Colonic mucosa (tissue), 4 donors: ENCODE measurements around the gene CERS6. TPM values are rescaled to one million over a fixed set of nuclear protein-coding genes. Genes with fewer than 3 reads are reported as not detected.
A peak's percentile ranks its signal among the peaks of the same experiment; 100 is the strongest.

Source experiments
- DNase-seq: peaks from one replicate; pipeline ENCODE4 v3.0.0-alpha.2; 2020
- H3K27ac ChIP-seq: fragments of 200-600 bp; one replicate; pipeline ENCODE4 v1.8.0; 2021
- H3K27me3 ChIP-seq: fragments of 200-600 bp; one replicate; pipeline ENCODE4 v1.8.0; 2021
- H3K36me3 ChIP-seq: fragments of 200-600 bp; one replicate; pipeline ENCODE4 v1.8.0; 2021
- H3K4me1 ChIP-seq: fragments of 200-600 bp; one replicate; pipeline ENCODE4 v1.8.0; 2021; ENCODE audit warnings: mild to moderate bottlenecking
- H3K4me3 ChIP-seq: fragments of 200-600 bp; one replicate; pipeline ENCODE4 v1.8.0; 2021
- H3K9ac ChIP-seq, 2 donors: one replicate each; pipeline ENCODE4 v1.7.0; 2013; ENCODE audit warnings: control low read depth in 2 of 2, low read depth in 2 of 2, low read length in 2 of 2
- H3K9me3 ChIP-seq: fragments of 200-600 bp; one replicate; pipeline ENCODE4 v1.8.0; 2021
- CTCF ChIP-seq: fragments of 200-600 bp; IDR thresholded peaks from one replicate; pipeline ENCODE4 v1.8.0; 2022; ENCODE audit warnings: antibody characterized with exemption, mild to moderate bottlenecking
- intact Hi-C: fragments of 100-400 bp; cut with DNase I; formaldehyde crosslinking; loops from one replicate; pipeline ENCODE4 v1.14.1; 2022
- total RNA-seq, 2 donors: library from RNA; stranded (reverse); fragmentation: NEBNext Ultra II Directional in 1 of 2; extraction: Animal tissue kit (Norgen Biotek cat#: 25700) in 1 of 2; gene quantifications; one replicate each; pipeline ENCODE4 v1.2.1, GENCODE V29; 2021
- donor health status: healthy.
- donor health status: DM: no; HTN: no; CAD: no.
- donor health status: DM: no; HTN: no; CAD: no.

CERS6 gene
- total RNA-seq, 2 donors from 2014 or later, result 56.7 to 75.9 TPM

DNA sequence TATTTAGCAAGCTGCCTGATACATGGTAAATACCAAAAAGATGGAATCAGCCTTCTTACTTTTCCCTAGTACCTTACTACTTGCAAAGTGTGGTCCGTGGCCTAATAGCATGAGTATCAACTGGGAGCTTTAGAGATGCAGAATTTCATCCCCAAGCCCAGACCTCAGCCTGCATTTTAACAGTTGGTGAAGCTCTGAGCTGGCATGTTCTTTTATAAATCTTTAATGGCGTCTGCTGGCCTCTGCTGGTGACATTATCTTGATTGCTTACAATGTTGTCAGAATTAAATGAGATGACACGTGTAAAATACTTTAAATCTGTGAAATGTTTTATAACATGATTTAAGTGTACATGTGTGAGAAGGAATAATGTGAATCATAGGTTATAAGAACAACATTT lies 231.2 kb downstream of the CERS6 start:
- Histone ChIP-seq H3K9me3 (no peaks in the 10 kb centered on the region), H3K36me3 (no peaks in the 10 kb centered on the region), H3K9ac (no peak overlapping the region), H3K27ac (no peak overlapping the region), H3K4me1 (no peaks in the 10 kb centered on the region), H3K4me3 (no peak overlapping the region), H3K27me3 (no peaks in the 10 kb centered on the region)
- DNase-seq, result no peak
- intact Hi-C loops, result loop anchor here (5.0 kb wide), 1 partner anchor 340 kb away; no protein-coding TSS in a partner anchor
- TF ChIP-seq CTCF, result no peak

DNA sequence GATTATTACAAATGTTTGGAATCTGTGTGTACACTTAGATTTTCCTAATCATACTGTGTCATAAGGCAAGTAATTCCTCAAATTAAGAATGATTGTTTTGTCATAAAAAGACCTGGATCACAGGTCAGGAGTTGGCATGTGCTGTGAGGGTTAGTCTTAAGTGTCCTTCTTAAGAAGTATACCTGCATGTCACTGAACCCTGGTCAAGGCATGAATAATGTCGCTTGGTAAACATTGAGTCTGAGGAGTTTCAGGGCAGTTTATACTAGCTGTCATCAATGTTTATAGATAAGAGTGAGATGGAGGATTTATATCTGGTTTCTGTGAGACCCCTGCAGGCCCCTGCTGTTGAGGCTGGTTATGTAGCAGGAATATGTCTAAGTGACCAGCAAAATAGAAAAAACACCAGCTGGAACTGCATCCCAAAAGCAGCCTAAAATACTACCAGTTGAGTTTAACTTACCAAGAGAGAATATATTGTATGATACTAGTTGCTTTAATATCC lies 234.4 kb downstream of the CERS6 start:
- intact Hi-C loops, result loop anchor here (10.0 kb wide), 1 partner anchor 236 kb away; the partner anchor contains the start of gene CERS6
- no peaks in the 10 kb centered on the region for H3K4me1 ChIP-seq
- no peak overlapping the region for H3K4me3 ChIP-seq
- H3K9me3 ChIP-seq, result no peaks in the 10 kb centered on the region
- H3K27ac ChIP-seq, result no peak overlapping the region
- no peaks in the 10 kb centered on the region for H3K36me3 ChIP-seq
- no peaks in the 10 kb centered on the region for H3K27me3 ChIP-seq
- TF ChIP-seq CTCF, result no peak
- no peak overlapping the region for H3K9ac ChIP-seq
- DNase-seq, result no peak

DNA sequence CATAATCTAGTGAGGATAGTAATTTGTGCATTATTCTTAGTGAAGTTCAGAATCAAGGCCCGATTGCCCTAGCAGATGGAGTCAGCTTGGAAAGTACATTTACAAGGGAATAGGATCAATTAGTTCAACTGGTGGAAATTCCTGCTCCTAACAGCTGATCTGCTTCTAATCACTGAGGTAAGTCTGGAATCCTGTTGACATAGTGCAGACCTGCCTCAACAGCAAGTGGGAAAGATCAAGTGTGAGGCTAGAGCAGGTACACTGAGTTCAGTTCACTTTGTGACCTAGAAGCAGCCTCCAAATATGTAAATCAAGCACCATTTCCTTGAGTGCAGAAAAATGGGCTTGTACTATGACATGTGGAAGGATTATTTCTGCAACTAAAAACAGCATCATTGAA lies 235.1 kb downstream of the CERS6 start:
- DNase-seq, result no peak
- intact Hi-C loops, result loop anchor here (10.0 kb wide), 1 partner anchor 236 kb away; the partner anchor contains the start of gene CERS6
- Histone ChIP-seq H3K36me3 (no peaks in the 10 kb centered on the region), H3K4me1 (no peaks in the 10 kb centered on the region), H3K9ac (no peak overlapping the region), H3K27me3 (no peaks in the 10 kb centered on the region), H3K9me3 (no peaks in the 10 kb centered on the region), H3K4me3 (no peak overlapping the region), H3K27ac (no peak overlapping the region)
- TF ChIP-seq CTCF, result no peak

GRCh38 chr2:168692132-168692744 lies 236.2 kb downstream of the CERS6 start:
- Histone ChIP-seq H3K4me3 (no peak overlapping the region), H3K9me3 (no peaks in the 10 kb centered on the region), H3K4me1 (no peaks in the 10 kb centered on the region), H3K36me3 (no peaks in the 10 kb centered on the region), H3K27me3 (no peaks in the 10 kb centered on the region), H3K9ac (no peak overlapping the region), H3K27ac (no peak overlapping the region)
- TF ChIP-seq CTCF, result no peak
- no peak for DNase-seq
- intact Hi-C loops, result loop anchor here (10.0 kb wide), 1 partner anchor 237 kb away; the partner anchor contains the start of gene CERS6

- Histone ChIP-seq H3K36me3 (no peaks in the 10 kb centered on the region), H3K27me3 (no peaks in the 10 kb centered on the region), H3K4me1 (no peaks in the 10 kb centered on the region), H3K27ac (no peak overlapping the region), H3K4me3 (no peak overlapping the region), H3K9ac (no peak overlapping the region), H3K9me3 (no peaks in the 10 kb centered on the region)
- peak; percentile 58 for DNase-seq
- intact Hi-C loops, result loop anchor here (10.0 kb wide), 1 partner anchor 239 kb away; the partner anchor contains the start of gene CERS6
- no peak for TF ChIP-seq CTCF
Measured at GRCh38 chr2:168694173-168694572, 238.1 kb downstream of the CERS6 start.
